Nephron progenitor cell (in vitro differentiated cells): ENCODE measurements around the gene NUP37.

Source experiments
- DNase-seq: peaks from one replicate; pipeline ENCODE4 v3.0.0; 2021
- H3K27ac Mint-ChIP-seq: 2 replicates; pipeline ENCODE4 v1.8.0; 2021; ENCODE audit warnings: mild to moderate bottlenecking, moderate library complexity, mixed read lengths
- H3K27me3 Mint-ChIP-seq: 2 replicates; pipeline ENCODE4 v1.8.0; 2021; ENCODE audit warnings: mild to moderate bottlenecking, low read depth, mixed read lengths; ENCODE audit not compliant: poor library complexity
- H3K36me3 Mint-ChIP-seq: 2 replicates; pipeline ENCODE4 v1.8.0; 2021; ENCODE audit warnings: low read depth, mixed read lengths
- H3K4me1 Mint-ChIP-seq: 2 replicates; pipeline ENCODE4 v1.8.0; 2021; ENCODE audit warnings: mixed read lengths
- H3K4me3 Mint-ChIP-seq: 2 replicates; pipeline ENCODE4 v1.8.0; 2021; ENCODE audit warnings: mild to moderate bottlenecking, moderate library complexity, mixed read lengths
- H3K9me3 Mint-ChIP-seq: 2 replicates; pipeline ENCODE4 v1.8.0; 2021; ENCODE audit warnings: mild to moderate bottlenecking, moderate library complexity, mixed read lengths
- CTCF ChIP-seq: fragments of 200-600 bp; sonication (generic); IDR thresholded peaks from 2 replicates; pipeline ENCODE4 v1.5.0; 2021; ENCODE audit warnings: antibody characterized with exemption

Gene NUP37

DNA sequence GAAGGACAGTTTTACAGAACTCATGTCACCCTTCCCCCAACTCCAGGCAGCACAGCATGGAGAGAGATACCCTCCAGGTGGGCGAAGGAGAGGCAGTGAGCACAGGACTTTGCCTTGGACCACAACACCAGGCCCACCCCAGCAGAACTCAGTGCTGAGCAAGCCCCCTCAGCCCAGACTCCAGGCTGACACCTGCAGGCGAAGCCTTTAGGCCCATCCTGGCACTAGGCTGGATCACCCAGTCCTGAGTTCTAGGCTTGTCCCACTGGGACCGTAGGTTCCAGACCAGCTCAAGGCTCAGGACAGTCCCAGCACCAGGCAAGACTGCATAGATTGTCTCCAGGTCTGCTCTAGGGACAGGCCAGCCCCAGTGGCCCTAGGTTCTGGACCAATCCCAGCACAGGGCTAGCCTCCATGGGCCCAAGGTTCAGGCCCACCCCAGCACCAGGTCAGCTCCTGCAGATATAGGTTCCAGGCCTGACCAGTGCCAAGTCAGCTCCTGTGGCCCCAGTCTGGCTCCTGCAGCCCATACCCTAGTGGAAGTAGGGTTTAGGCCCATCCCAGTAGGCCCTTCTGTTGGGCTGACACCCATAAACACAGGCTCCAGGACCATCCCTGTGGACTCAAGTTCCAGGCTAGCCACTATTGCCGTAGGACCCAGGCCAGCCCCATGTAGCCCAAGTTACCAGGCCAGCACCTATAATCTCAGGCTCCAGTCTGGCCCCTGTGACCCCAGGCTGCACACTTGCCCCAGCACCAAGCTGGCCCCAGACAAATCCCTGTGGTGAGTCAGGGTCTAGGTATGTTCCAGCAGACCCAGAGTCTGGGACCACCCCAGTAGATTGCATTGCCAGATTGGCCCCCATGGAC, 67.5 kb downstream of the NUP37 start:
- H3K9me3 Mint-ChIP-seq = peaks cover 20% of the 10 kb centered on the region
- peaks cover 46% of the 10 kb centered on the region for H3K36me3 Mint-ChIP-seq
- DNase-seq = no peak
- H3K4me1 Mint-ChIP-seq = no peaks in the 10 kb centered on the region
- no peak overlapping the region for H3K4me3 Mint-ChIP-seq
- H3K27ac Mint-ChIP-seq = peak overlapping the region; percentile 75
- TF ChIP-seq CTCF = no peak
- no peaks in the 10 kb centered on the region for H3K27me3 Mint-ChIP-seq

DNA sequence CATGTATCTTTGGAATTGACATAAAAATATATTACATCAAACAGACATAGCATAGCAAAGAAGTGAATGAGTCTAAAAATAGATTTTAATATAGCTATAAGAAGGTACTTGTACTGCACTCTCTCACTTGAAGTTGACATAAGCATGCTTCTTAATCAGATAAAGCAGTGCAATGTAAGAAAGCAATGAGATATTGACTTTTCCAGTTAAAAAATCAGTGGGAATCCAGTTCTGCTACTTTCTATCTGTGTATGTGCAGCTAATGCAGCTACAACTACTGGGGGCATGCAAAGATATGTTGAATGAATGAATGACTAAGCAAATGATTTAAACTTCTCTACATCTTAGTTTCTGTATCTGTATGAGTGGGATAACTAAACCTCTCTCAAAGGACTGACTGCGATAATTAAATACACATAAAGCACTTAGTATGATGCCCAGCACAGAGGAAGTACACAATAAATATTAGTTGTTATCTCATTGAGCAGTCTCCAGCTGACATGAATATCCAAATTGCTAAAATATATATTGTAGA, 68.4 kb downstream of the NUP37 start:
- Mint-ChIP-seq H3K4me1 (no peaks in the 10 kb centered on the region), H3K4me3 (no peak overlapping the region), H3K9me3 (peaks cover 11% of the 10 kb centered on the region), H3K27me3 (no peaks in the 10 kb centered on the region), H3K27ac (peak overlapping the region; percentile 75), H3K36me3 (peaks cover 37% of the 10 kb centered on the region)
- TF ChIP-seq CTCF = no peak
- no peak for DNase-seq

- no peak overlapping the region for H3K4me3 Mint-ChIP-seq
- H3K9me3 Mint-ChIP-seq = peaks cover 6% of the 10 kb centered on the region
- no peaks in the 10 kb centered on the region for H3K4me1 Mint-ChIP-seq
- H3K27me3 Mint-ChIP-seq = no peaks in the 10 kb centered on the region
- DNase-seq = no peak
- peaks cover 30% of the 10 kb centered on the region for H3K36me3 Mint-ChIP-seq
- no peak for TF ChIP-seq CTCF
- no peak overlapping the region for H3K27ac Mint-ChIP-seq
Measured at GRCh38 chr12:102050660-102051430, 69.1 kb downstream of the NUP37 start.

GRCh38 chr12:102043928-102044327, 76.0 kb downstream of the NUP37 start:
- Mint-ChIP-seq H3K36me3 (peaks cover 4% of the 10 kb centered on the region), H3K4me1 (no peaks in the 10 kb centered on the region), H3K27me3 (no peaks in the 10 kb centered on the region), H3K9me3 (no peaks in the 10 kb centered on the region), H3K4me3 (no peak overlapping the region), H3K27ac (no peak overlapping the region)
- no peak for DNase-seq
- no peak for TF ChIP-seq CTCF

DNA sequence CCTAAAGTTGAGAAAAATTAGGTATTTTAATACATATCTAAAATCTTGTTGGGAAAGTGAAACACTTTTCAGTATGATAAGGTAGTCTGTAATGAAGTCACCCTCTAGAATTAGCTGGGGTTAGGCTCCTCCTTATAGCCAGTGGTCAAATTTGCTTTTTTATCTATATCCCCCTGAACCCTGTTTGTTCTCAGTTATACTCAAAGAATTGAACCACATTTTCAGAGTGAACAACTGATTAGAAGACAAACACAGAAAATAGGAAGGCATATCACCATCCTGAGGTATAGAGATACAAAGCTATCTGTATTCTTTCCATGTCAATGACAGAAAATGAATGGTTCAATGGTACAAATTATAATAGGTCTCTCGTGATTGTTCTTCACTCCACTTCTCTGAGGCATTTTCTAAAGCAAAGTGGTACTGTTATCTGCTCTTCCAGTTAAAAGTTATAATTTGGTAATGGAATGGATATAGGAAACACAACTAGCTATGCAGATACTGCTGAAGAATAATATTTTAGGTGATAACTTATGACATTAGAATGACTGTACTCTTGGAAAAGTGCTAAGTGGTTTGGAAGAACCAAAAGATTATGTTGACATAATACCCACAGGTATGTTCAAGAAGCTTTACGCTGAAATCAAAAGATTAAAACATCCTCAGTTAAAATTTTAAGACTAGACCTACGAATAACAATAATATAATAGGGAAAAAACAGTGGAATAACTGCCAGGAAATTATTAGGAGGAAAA, 85.7 kb downstream of the NUP37 start:
- no peak for TF ChIP-seq CTCF
- Mint-ChIP-seq H3K27ac (no peak overlapping the region), H3K4me3 (no peak overlapping the region), H3K4me1 (no peaks in the 10 kb centered on the region), H3K9me3 (no peaks in the 10 kb centered on the region), H3K36me3 (peaks cover 18% of the 10 kb centered on the region), H3K27me3 (no peaks in the 10 kb centered on the region)
- DNase-seq = no peak
